IPS-18a (cell line): Measurements from ENCODE around the gene LDLRAD3.
A peak's percentile ranks its signal among the peaks of the same experiment; 100 is the strongest.

Experiments used
- H3K27ac ChIP-seq: one replicate; pipeline ENCODE4 v1.5.1; 2013; ENCODE audit warnings: low read length
- H3K27me3 ChIP-seq: one replicate; pipeline ENCODE4 v1.6.1; 2013; ENCODE audit warnings: mild to moderate bottlenecking, low read length; ENCODE audit not compliant: control insufficient read depth, insufficient read depth
- H3K36me3 ChIP-seq: one replicate; pipeline ENCODE4 v1.6.1; 2013; ENCODE audit warnings: low read depth, low read length; ENCODE audit not compliant: control insufficient read depth
- H3K4me1 ChIP-seq: one replicate; pipeline ENCODE4 v1.6.1; 2013; ENCODE audit warnings: low read depth, low read length; ENCODE audit not compliant: control insufficient read depth
- H3K4me3 ChIP-seq: one replicate; pipeline ENCODE4 v1.5.1; 2013; ENCODE audit warnings: low read length
- H3K9ac ChIP-seq: one replicate; pipeline ENCODE4 v1.6.1; 2013; ENCODE audit warnings: mild to moderate bottlenecking, low read length, moderate library complexity
- H3K9me3 ChIP-seq: one replicate; pipeline ENCODE4 v1.6.1; 2013; ENCODE audit warnings: low read depth, low read length; ENCODE audit not compliant: control insufficient read depth

LDLRAD3 gene

GRCh38 chr11:36104660-36104992 is 160.8 kb downstream of the LDLRAD3 start:
- Histone ChIP-seq H3K27me3 (no peaks in the 10 kb centered on the region), H3K36me3 (peaks cover 5% of the 10 kb centered on the region), H3K9me3 (no peaks in the 10 kb centered on the region), H3K4me3 (no peak overlapping the region), H3K4me1 (peaks cover 33% of the 10 kb centered on the region), H3K27ac (peak overlapping the region; percentile 70), H3K9ac (peak overlapping the region; percentile 4)

- Histone ChIP-seq H3K9ac (peak overlapping the region; percentile 4), H3K27ac (peak overlapping the region; percentile 70), H3K36me3 (no peaks in the 10 kb centered on the region), H3K4me1 (peaks cover 46% of the 10 kb centered on the region), H3K27me3 (no peaks in the 10 kb centered on the region), H3K4me3 (no peak overlapping the region), H3K9me3 (no peaks in the 10 kb centered on the region)
Measured at GRCh38 chr11:36105743-36106581, 162.1 kb downstream of the LDLRAD3 start.

- H3K27me3 ChIP-seq = no peaks in the 10 kb centered on the region
- no peak overlapping the region for H3K27ac ChIP-seq
- peaks cover 50% of the 10 kb centered on the region for H3K4me1 ChIP-seq
- H3K36me3 ChIP-seq = no peaks in the 10 kb centered on the region
- no peak overlapping the region for H3K9ac ChIP-seq
- no peak overlapping the region for H3K4me3 ChIP-seq
- H3K9me3 ChIP-seq = no peaks in the 10 kb centered on the region
Measured at GRCh38 chr11:36107547-36107946, 163.7 kb downstream of the LDLRAD3 start.

GRCh38 chr11:36108881-36109589 is 165.2 kb downstream of the LDLRAD3 start:
- Histone ChIP-seq H3K36me3 (no peaks in the 10 kb centered on the region), H3K9me3 (peaks cover 8% of the 10 kb centered on the region), H3K4me1 (peaks cover 50% of the 10 kb centered on the region), H3K27ac (peak overlapping the region; percentile 75), H3K27me3 (no peaks in the 10 kb centered on the region), H3K4me3 (no peak overlapping the region), H3K9ac (peak overlapping the region; percentile 44)

GRCh38 chr11:36109590-36109849 is 165.7 kb downstream of the LDLRAD3 start:
- H3K4me3 ChIP-seq = no peak overlapping the region
- H3K27me3 ChIP-seq = no peaks in the 10 kb centered on the region
- H3K4me1 ChIP-seq = peaks cover 45% of the 10 kb centered on the region
- H3K27ac ChIP-seq = peak overlapping the region; percentile 75
- H3K9me3 ChIP-seq = peaks cover 8% of the 10 kb centered on the region
- H3K36me3 ChIP-seq = no peaks in the 10 kb centered on the region
- H3K9ac ChIP-seq = peak overlapping the region; percentile 44

GRCh38 chr11:36109850-36110606 is 166.2 kb downstream of the LDLRAD3 start:
- H3K4me1 ChIP-seq = peaks cover 40% of the 10 kb centered on the region
- H3K9me3 ChIP-seq = peaks cover 8% of the 10 kb centered on the region
- peak overlapping the region; percentile 30 for H3K4me3 ChIP-seq
- H3K9ac ChIP-seq = peak overlapping the region; percentile 44
- H3K36me3 ChIP-seq = no peaks in the 10 kb centered on the region
- peak overlapping the region; percentile 75 for H3K27ac ChIP-seq
- H3K27me3 ChIP-seq = no peaks in the 10 kb centered on the region

- H3K9me3 ChIP-seq = peaks cover 8% of the 10 kb centered on the region
- no peaks in the 10 kb centered on the region for H3K36me3 ChIP-seq
- H3K4me3 ChIP-seq = peak overlapping the region; percentile 30
- H3K27ac ChIP-seq = peak overlapping the region; percentile 73
- peaks cover 32% of the 10 kb centered on the region for H3K4me1 ChIP-seq
- H3K27me3 ChIP-seq = no peaks in the 10 kb centered on the region
- H3K9ac ChIP-seq = peak overlapping the region; percentile 44
Measured at GRCh38 chr11:36110668-36111410, 167.0 kb downstream of the LDLRAD3 start.

- Histone ChIP-seq H3K27me3 (no peaks in the 10 kb centered on the region), H3K27ac (no peak overlapping the region), H3K36me3 (no peaks in the 10 kb centered on the region), H3K9ac (no peak overlapping the region), H3K9me3 (peaks cover 8% of the 10 kb centered on the region), H3K4me1 (peaks cover 22% of the 10 kb centered on the region), H3K4me3 (no peak overlapping the region)
Measured at GRCh38 chr11:36114095-36114494, 170.2 kb downstream of the LDLRAD3 start.

GRCh38 chr11:36115378-36115801 is 171.5 kb downstream of the LDLRAD3 start:
- Histone ChIP-seq H3K27ac (no peak overlapping the region), H3K36me3 (no peaks in the 10 kb centered on the region), H3K9ac (no peak overlapping the region), H3K9me3 (peaks cover 8% of the 10 kb centered on the region), H3K4me1 (peaks cover 9% of the 10 kb centered on the region), H3K27me3 (no peaks in the 10 kb centered on the region), H3K4me3 (no peak overlapping the region)

GRCh38 chr11:36116161-36116560 is 172.3 kb downstream of the LDLRAD3 start:
- Histone ChIP-seq H3K36me3 (no peaks in the 10 kb centered on the region), H3K9ac (no peak overlapping the region), H3K27ac (no peak overlapping the region), H3K4me3 (no peak overlapping the region), H3K27me3 (no peaks in the 10 kb centered on the region), H3K4me1 (peaks cover 2% of the 10 kb centered on the region), H3K9me3 (peaks cover 8% of the 10 kb centered on the region)

- no peaks in the 10 kb centered on the region for H3K4me1 ChIP-seq
- H3K36me3 ChIP-seq = no peaks in the 10 kb centered on the region
- H3K9me3 ChIP-seq = peaks cover 6% of the 10 kb centered on the region
- H3K9ac ChIP-seq = no peak overlapping the region
- no peak overlapping the region for H3K27ac ChIP-seq
- no peaks in the 10 kb centered on the region for H3K27me3 ChIP-seq
- H3K4me3 ChIP-seq = no peak overlapping the region
Measured at GRCh38 chr11:36118084-36118483, 174.2 kb downstream of the LDLRAD3 start.
